Activated CD4-positive, alpha-beta T cell treated with anti-CD3 and anti-CD28 coated beads, Interleukin-2, Interleukin-6, amounts not matched to agents 100 ng/mL and 50 ng/mL, durations not matched to agents 16 hours and 8 hours (primary cell): ENCODE measurements around the gene FCHSD1.
"Not testable (repeated sequence)": the region's sequence is repeated elsewhere in the genome, so short reads cannot be mapped to it uniquely, and the experiment has no call there.

Experiments used
- DNase-seq: peaks from one replicate; pipeline ENCODE4 v3.0.0-alpha.2; 2020

FCHSD1 gene

GRCh38 chr5:141615991-141616720 is 35.1 kb downstream of the FCHSD1 start:
- no peak for DNase-seq

DNA sequence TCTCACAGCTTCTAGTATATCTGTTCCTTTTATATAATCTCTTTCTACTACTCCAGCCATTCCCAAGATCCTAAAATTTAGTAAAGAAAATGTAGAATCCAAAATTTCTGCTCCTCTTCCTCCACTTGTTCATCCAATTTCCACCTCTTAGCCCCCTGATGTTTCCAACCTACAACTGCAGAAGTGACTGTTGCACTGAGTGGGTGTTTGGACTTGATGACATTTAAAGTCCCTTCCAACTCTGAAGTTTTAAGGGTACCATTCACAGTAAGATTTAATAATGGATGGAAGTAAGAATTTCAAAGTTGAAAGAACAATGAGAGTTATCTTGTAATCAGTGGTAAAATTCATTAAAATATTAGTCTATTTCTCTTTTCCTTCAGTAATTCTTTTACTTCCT is 37.9 kb downstream of the FCHSD1 start:
- DNase-seq: no peak

DNA sequence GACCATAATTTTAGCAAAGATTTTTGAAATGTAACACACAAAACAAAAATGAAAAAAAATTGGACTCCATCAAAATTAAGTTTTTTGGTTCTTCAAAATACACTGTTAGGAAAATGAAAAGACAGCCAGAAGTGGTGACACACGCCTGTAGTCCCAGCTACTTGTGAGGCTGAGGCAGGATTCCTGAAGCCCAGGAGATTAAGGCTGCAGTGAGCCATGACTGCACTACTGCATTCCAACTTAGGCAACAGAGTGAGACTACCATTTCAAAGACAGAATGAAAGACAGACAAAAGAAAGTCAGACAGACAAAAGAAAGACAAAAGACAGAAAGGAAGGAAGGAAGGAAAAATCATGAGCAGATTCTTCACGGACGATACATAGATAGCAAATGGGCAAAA is 39.9 kb downstream of the FCHSD1 start:
- DNase-seq: no peak

DNA sequence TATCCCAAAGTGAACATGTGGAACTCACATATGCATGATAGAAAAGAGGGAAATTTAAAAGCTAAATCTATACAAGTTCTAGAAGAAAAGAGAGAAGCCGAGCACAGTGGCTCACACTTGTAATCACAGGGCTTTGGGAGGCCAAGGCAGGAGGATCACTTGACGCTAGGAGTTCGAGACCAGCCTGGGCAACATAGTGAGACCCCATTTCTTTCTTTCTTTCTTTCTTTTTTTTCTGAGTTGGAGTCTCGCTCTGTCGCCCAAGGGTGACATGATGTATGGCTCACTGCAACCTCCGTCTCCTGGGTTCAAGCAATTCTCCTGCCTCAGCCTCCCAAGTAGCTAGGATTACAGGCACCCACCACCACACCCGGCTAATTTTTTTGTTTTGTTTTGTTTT is 41.3 kb downstream of the FCHSD1 start:
- not testable (repeated sequence) for DNase-seq

GRCh38 chr5:141609044-141609443 is 42.2 kb downstream of the FCHSD1 start:
- no peak for DNase-seq

- DNase-seq: no peak
Measured at GRCh38 chr5:141608557-141608956, 42.7 kb downstream of the FCHSD1 start.

GRCh38 chr5:141608046-141608445 is 43.2 kb downstream of the FCHSD1 start:
- no peak for DNase-seq

- DNase-seq: peak; percentile 91
Measured at GRCh38 chr5:141605523-141606277, 45.5 kb downstream of the FCHSD1 start.

DNA sequence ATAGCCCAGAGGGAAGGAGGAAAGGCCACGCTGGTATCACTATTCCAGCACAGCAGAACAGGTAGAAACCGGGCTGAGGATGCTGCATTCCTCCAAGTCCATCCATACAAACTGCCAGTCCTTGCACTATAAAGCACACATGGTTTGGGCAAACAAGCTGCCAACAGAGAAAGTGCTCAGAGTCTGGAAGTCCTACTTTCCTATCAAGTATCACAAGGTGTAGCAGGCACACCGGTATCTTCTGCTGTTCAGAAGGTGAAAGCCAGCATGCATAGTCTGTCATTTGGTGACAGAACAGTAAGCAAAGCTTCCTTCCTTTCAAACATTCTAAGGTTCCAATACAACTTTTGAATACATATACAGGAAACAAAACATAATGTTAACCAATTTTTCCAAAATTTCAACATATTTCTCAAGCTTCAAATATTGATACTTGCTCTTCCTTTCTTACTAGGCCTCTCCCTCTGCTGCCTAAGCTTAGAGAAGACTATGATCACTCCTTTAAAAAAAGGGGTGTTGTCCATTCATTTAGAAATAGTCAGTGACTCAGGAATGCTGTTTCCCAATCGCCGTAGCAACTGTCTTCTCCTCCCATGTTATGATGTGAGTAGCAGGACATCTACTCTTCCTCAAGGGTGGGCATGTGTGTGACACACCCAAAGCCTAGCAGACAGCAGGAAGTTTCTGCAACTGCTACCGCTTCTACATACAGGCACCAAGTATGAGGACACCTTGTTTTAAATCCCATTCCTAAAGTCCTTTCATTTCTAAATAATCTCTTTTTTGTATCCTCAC is 47.1 kb downstream of the FCHSD1 start:
- peak; percentile 58 for DNase-seq

- DNase-seq: no peak
Measured at GRCh38 chr5:141602606-141603005, 48.6 kb downstream of the FCHSD1 start.

- peak; percentile 30 for DNase-seq
Measured at GRCh38 chr5:141598391-141599345, 52.5 kb downstream of the FCHSD1 start.

DNA sequence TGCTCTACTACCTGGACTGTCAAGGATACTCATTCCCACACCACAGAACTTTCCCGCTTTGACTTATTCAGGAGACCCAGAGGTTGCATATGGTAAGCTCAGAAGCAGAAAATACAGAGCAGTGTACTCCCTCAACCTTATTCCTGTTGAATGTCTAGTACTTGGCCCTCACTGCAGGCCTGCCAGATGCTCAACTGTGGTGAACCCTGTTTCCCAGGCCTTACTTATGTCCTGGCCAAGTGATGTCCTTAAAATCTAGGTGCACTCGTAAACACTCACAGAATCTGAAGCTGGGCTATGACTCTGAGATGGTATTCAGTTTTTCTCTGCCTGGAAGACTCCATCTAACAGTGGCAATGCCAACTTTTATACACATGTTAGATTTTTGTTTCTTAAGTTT is 53.4 kb downstream of the FCHSD1 start:
- DNase-seq: no peak

DNA sequence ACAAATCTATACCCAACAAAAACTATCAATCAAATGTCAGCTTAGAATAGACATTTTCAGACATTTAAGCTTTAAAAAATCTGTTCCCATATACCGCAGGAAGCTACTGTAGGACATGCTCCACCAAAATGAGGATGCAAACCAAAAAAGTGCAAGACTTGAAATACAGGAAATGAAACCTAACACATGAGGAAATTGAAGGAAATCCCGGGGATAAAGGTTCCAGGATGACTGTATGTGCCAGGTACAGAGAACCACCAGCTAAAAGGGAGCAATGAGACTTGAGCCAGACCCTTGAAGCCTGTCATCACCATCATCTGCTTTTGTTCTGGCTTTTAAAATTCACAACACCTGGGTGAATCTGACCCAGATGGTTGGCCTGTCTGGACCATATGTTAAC is 53.8 kb downstream of the FCHSD1 start:
- DNase-seq: peak; percentile 29

DNA sequence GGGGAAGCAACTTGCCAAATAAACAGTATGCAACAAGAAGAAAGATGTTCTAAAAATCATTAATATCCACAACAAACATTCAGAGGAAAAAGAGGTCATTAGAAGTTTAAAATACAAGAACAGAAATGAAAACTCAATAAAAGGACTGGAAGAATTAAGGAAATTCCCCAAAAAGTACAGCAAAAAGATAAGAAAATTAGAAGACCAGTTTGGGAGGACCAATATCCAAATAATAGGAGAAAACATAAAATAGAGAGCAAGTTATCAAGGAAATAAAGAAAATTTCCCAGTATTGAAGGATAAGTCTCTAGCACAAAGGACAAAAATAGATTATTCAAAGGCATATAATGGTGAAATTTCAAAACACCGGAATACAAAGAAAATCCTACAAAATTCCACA is 54.4 kb downstream of the FCHSD1 start:
- DNase-seq: no peak

DNA sequence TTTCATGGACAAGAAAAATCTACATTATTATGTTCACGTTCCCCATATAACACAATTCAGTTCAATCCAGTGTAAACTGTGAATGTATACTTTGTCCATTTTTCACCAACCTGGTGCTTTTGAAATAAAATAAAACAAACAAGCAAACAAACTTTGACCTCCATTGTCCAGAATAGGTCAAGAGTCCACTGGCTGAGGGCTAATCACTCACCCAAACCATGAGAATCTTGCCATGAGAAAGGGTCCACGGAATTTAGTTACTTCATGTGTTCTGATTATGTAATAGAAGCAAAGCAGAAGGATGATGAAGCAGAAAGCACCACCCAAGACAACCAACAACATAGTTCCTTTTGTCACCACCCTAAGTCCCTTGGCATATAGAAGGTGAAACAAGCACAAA is 61.1 kb downstream of the FCHSD1 start:
- DNase-seq: no peak
